SK-N-SH (cell line): Measurements from ENCODE around the gene CPT1B.

Experiments used
- CHD2 ChIP-seq: fragments of 150-350 bp; IDR thresholded peaks from 2 replicates; pipeline ENCODE4 v1.6.1; 2018; ENCODE audit warnings: low read length; ENCODE audit not compliant: partially characterized antibody
- EZH2phosphoT487 ChIP-seq: fragments of 200-600 bp; sonication (generic); IDR thresholded peaks from 2 replicates; pipeline ENCODE4 v1.6.1; 2017; ENCODE audit warnings: low read depth, mixed run types, mild to moderate bottlenecking, antibody characterized with exemption, moderate library complexity, borderline replicate concordance
- GATA2 ChIP-seq: sonication (generic); formaldehyde crosslinking; IDR thresholded peaks from 2 replicates; pipeline ENCODE4 v1.5.0; 2020; ENCODE audit warnings: mild to moderate bottlenecking, missing genetic modification reagents
- JUND ChIP-seq: IDR thresholded peaks from 2 replicates; pipeline ENCODE4 v1.4.0; 2012
- RCOR1 ChIP-seq: fragments of 150-350 bp; IDR thresholded peaks from 2 replicates; pipeline ENCODE4 v1.6.1; 2017; ENCODE audit warnings: antibody characterized with exemption, low read length
- TAF1 ChIP-seq: IDR thresholded peaks from 2 replicates; pipeline ENCODE4 v1.6.1; 2012; ENCODE audit warnings: low read depth, mild to moderate bottlenecking, low read length, moderate library complexity, borderline replicate concordance
- TCF12 ChIP-seq: IDR thresholded peaks from 2 replicates; pipeline ENCODE4 v1.4.0; 2012
- TF ChIP-seq, protein P1 (sequence below): fragments of 200-600 bp; sonication (generic); IDR thresholded peaks from 2 replicates; pipeline ENCODE4 v1.6.1; 2017; ENCODE audit warnings: antibody characterized with exemption, mild to moderate bottlenecking, moderate library complexity
- TF ChIP-seq, protein P2 (sequence below): fragments of 150-350 bp; IDR thresholded peaks from 2 replicates; pipeline ENCODE4 v1.6.1; 2017; ENCODE audit warnings: antibody characterized with exemption, low read length, low read depth, borderline replicate concordance

DNA sequence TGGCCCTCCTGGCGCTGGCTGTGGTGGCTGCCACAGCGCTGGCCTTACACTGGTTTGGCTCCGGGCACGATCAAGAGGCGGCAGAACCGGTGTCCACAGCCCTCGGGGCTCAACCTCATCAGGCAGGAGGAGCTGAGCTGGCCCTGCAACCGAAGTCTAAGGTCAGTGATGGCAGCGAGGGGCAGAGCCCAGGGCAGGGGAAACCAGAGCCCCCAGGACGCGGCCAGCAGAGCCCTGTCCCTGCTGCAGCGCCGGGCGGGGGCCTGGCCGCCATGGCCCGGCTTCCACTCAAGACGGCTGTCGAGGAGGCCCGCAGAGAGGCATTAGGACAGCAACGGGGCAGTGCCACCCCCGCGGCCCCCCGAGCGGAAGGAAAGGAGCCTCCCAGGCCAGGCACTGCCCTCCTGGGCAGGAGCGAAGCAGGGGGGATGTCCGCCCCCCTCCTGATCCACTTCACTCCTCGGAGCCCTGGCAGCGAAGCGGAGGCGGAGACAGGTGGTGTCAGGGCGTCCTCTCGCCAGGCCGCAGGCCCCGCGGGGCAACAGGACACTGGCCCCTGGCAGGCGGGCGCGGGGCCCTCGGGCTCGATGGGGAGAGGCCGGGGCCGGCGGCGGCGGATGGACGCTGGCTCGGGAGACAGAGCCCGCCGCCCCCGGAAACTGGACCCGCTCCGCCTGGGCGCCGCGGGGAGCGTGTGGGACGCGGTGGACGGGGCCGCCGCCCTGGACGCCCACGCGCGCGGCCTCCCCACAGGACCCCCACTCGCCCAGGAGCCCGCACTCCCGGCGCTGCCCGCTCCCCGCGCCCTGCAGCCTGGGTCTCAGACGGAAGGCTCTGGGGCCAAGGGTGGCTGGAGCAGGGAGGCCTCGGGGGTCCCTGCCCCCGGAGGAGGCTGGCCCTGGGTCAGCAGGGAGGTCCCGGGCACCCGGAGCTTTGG is 31.6 kb downstream of the CPT1B start:
- TF ChIP-seq JUND (no peak), TCF12 (no peak), EZH2phosphoT487 (no peak), CHD2 (no peak), RCOR1 (no peak), GATA2 (no peak), TAF1 (no peak)
- TF ChIP-seq, protein P1, sequence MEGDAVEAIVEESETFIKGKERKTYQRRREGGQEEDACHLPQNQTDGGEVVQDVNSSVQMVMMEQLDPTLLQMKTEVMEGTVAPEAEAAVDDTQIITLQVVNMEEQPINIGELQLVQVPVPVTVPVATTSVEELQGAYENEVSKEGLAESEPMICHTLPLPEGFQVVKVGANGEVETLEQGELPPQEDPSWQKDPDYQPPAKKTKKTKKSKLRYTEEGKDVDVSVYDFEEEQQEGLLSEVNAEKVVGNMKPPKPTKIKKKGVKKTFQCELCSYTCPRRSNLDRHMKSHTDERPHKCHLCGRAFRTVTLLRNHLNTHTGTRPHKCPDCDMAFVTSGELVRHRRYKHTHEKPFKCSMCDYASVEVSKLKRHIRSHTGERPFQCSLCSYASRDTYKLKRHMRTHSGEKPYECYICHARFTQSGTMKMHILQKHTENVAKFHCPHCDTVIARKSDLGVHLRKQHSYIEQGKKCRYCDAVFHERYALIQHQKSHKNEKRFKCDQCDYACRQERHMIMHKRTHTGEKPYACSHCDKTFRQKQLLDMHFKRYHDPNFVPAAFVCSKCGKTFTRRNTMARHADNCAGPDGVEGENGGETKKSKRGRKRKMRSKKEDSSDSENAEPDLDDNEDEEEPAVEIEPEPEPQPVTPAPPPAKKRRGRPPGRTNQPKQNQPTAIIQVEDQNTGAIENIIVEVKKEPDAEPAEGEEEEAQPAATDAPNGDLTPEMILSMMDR, result no peak
- TF ChIP-seq, protein P2, sequence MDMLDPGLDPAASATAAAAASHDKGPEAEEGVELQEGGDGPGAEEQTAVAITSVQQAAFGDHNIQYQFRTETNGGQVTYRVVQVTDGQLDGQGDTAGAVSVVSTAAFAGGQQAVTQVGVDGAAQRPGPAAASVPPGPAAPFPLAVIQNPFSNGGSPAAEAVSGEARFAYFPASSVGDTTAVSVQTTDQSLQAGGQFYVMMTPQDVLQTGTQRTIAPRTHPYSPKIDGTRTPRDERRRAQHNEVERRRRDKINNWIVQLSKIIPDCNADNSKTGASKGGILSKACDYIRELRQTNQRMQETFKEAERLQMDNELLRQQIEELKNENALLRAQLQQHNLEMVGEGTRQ, result no peak
